GM18861 (cell line): Measurements from ENCODE around the gene MRPL24.

ENCODE experiments used
- ATAC-seq: cut with Tn5 transposase; IDR thresholded peaks from one replicate; pipeline ENCODE4 v1.9.1; 2021; ENCODE audit not compliant: unreplicated experiment

The MRPL24 gene

DNA sequence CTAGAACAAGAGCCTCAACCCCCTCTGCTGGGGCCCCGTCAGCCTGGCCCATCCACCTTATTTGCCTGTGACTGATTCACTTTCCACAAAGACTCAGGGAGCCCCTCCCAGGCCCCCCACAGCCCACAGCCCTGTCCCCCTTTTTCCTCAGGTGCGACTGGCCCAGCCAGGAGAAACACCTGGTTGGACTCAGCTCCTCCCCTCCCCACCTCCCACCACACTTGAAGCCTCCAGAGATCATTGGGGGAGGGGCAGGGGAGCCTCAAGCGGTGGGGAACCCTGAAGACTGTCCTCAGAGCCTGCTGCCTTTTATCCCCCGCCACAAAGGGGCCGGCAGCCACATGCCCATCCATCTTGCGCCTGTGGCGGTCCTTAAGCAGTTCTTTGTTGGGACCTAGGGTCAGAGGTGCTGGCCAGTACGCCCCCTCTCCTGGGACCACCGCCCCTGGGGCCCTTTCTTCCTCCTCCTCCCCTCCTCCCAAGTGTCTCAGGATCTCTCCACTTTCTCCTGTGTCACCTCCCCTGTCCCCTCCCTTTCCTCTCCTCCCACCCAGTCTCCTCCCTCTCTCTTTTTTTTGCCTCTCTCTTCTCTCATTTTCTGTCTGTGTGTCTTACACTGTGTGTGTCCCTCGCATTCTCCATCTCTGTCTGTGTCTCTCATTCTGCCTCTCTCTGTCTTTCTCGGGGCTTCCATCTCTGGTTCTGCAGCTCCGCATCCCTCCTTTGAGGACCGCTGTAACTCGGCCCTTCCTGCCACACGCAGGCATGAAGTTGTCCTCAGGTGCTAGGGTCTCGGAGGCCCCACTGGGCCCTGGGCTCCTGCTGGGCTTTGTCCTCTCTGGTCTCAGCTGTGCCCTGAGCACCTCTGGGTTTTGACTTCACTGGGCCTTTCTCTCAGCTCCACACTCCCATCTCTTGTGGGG lies 47.7 kb downstream of the MRPL24 start:
- ATAC-seq: no peak

DNA sequence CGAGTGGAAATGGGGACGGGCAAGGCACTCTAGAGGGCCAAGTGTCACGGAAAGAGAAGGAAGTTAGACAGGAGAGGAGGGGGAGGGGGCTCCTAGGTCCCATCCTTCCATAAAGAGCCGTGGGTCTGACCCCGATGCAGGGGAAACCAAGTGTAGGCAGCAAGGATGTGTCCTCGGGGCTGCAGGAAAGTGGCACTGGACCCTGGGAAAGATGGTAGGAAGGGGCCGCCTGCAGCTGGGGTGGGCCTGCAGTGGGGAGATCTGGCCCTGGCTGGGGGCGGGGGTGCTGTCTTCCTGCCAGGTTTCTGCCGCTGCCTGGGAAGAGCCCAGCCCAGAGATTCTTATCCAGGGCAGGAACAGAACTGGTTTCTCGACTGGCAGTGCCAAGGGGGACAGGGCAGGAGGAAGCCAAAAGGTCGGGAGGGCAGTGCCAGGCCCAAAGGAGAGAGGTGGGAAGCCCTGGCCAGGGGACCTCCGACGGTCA lies 48.4 kb downstream of the MRPL24 start:
- ATAC-seq: no peak

DNA sequence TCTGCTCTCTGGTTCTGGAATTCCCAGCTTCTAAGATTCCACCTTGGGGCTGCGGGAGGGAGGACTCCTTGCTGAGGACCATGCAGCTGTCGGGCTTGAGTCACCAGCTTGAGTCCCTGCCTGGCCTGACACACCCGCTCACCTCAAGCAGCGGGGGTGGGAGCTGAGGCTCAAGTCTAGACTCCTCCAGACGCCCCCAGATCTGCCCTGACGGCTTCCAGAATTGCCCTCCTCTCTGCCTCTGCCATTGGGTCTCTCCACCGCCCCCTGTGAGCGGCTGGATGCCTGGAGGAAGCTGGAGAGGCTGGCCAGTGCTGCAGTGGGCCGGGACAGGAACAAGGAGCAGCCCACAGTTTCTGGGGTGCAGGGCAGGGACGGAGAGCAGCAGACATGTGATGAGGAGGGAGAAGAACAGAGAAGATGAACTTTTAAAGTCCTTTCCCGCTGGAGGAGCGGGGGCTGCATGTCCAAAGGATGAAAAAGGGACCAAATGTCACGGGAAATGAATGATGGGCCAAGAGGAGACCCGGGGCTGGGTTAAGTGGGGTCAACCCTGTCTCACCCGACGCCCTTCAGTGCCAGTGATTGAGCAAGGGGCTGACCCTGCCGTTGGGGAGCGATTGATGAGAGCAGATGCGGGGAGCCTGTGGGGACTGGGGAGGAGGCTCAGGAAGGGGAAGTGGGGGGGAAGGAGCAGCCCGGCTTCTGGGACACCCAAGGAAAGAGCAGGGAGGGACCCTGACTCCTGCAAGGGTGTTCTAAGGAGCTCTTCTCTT lies 49.0 kb downstream of the MRPL24 start:
- ATAC-seq: no peak

GRCh38 chr1:156691191-156691590 lies 49.7 kb downstream of the MRPL24 start:
- no peak for ATAC-seq

GRCh38 chr1:156690675-156691036 lies 50.2 kb downstream of the MRPL24 start:
- no peak for ATAC-seq

- no peak for ATAC-seq
Observed at GRCh38 chr1:156689953-156690674, 50.8 kb downstream of the MRPL24 start.

- no peak for ATAC-seq
Observed at GRCh38 chr1:156689035-156689952, 51.6 kb downstream of the MRPL24 start.
